Testis (tissue), 2 donors: ENCODE measurements around the gene TGFBR3.

ENCODE experiments used
- POLR2A ChIP-seq: fragments of 450-650 bp; IDR thresholded peaks from one replicate; pipeline ENCODE4 v1.6.1; 2017; ENCODE audit warnings: antibody characterized with exemption, mild to moderate bottlenecking, moderate library complexity
- TF ChIP-seq, protein P1 (sequence below), 3 experiments: fragments of 450-650 bp in 2 of 3; fragments of 200-600 bp in 1 of 3; sonication (generic) in 1 of 3; IDR thresholded peaks; one replicate each; pipeline ENCODE4 v1.5.1; 2016 to 2019; ENCODE audit warnings: antibody characterized with exemption in 3 of 3, mild to moderate bottlenecking in 2 of 3, moderate library complexity in 1 of 3

DNA sequence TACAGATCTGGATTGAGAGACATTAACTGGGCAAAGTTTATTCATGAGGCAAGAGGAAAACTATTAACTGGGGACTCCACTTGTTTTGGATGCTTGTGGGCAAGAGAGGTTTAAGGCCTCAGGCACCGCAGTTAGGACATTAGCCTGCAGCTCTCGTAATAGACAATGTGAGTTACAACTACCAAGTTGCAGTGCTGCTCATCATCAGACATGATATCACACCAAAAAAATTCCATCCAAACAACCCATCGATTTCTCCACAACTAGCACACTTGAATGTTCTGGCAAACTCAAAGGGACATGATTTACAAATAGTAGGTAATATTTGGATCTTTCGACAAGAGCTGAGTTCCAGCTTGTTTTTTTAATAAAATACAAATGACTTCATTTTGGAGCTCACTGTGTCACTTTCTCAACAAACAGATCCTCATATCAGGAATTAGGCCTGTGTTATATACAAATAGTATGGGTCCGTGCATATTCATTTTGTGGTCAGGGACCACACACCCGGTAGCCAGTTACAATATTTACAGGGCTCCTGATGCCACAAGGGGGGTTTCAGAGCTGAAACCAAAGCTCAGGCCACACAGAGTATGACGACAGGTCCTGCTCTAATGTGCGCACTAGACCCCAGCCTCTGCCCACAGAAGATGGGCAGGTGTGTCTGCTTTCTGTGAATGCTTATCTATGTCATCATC lies 128.0 kb downstream of the TGFBR3 start:
- TF ChIP-seq, protein P1, sequence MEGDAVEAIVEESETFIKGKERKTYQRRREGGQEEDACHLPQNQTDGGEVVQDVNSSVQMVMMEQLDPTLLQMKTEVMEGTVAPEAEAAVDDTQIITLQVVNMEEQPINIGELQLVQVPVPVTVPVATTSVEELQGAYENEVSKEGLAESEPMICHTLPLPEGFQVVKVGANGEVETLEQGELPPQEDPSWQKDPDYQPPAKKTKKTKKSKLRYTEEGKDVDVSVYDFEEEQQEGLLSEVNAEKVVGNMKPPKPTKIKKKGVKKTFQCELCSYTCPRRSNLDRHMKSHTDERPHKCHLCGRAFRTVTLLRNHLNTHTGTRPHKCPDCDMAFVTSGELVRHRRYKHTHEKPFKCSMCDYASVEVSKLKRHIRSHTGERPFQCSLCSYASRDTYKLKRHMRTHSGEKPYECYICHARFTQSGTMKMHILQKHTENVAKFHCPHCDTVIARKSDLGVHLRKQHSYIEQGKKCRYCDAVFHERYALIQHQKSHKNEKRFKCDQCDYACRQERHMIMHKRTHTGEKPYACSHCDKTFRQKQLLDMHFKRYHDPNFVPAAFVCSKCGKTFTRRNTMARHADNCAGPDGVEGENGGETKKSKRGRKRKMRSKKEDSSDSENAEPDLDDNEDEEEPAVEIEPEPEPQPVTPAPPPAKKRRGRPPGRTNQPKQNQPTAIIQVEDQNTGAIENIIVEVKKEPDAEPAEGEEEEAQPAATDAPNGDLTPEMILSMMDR (IDR thresholded peaks at IDR 0.05), result no peak
- TF ChIP-seq POLR2A, result no peak
